ENCODE measurements around the gene PAX4.

DNA sequence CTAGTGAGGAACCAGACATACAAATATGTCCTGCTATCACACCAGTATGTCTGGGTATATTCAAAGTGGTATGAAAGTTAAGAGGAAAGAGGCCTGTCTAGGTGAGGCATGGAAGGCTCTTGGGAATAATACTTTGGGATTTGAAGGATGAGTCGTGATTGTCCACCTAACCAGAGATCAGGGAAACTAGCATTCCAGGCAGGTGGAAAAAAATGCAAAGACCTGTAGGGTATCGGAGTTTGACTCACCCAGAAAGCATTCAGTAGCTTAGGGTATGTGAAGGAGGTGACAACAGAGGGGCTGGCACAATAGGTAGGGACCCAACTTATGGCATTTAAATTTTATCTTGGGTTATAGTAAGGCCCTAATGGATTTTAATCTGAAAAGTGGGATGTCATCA lies 31.6 kb downstream of the PAX4 start:
- TF ChIP-seq, protein P1, sequence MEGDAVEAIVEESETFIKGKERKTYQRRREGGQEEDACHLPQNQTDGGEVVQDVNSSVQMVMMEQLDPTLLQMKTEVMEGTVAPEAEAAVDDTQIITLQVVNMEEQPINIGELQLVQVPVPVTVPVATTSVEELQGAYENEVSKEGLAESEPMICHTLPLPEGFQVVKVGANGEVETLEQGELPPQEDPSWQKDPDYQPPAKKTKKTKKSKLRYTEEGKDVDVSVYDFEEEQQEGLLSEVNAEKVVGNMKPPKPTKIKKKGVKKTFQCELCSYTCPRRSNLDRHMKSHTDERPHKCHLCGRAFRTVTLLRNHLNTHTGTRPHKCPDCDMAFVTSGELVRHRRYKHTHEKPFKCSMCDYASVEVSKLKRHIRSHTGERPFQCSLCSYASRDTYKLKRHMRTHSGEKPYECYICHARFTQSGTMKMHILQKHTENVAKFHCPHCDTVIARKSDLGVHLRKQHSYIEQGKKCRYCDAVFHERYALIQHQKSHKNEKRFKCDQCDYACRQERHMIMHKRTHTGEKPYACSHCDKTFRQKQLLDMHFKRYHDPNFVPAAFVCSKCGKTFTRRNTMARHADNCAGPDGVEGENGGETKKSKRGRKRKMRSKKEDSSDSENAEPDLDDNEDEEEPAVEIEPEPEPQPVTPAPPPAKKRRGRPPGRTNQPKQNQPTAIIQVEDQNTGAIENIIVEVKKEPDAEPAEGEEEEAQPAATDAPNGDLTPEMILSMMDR (conservative IDR thresholded peaks at IDR 0.05; ENCODE audit: low read length): no peak
- no peak for TF ChIP-seq EZH2phosphoT487 (IDR thresholded peaks at IDR 0.05; ENCODE audit: borderline replicate concordance)
